GM12878 (cell line): ENCODE data around the gene R3HDM1. TPM values are rescaled to one million over a fixed set of nuclear protein-coding genes. Genes with fewer than 3 reads are reported as not detected.
A peak's percentile ranks its signal among the peaks of the same experiment; 100 is the strongest.

Experiments used
- ASH2L ChIP-seq: fragments of 300-600, 200-600 bp; sonication (generic); IDR thresholded peaks from 2 replicates; pipeline ENCODE4 v1.6.1; 2017; ENCODE audit warnings: low read depth, mild to moderate bottlenecking, borderline replicate concordance
- ATF7 ChIP-seq: fragments of 450-650 bp; IDR thresholded peaks from 2 replicates; pipeline ENCODE4 v1.6.1; 2016; ENCODE audit warnings: low read depth, mild to moderate bottlenecking
- CBX3 ChIP-seq: fragments of 200-600 bp; sonication (generic); IDR thresholded peaks from 2 replicates; pipeline ENCODE4 v1.6.1; 2016; ENCODE audit warnings: low read depth, borderline replicate concordance
- CBX5 ChIP-seq: sonication (generic); IDR thresholded peaks from 2 replicates; pipeline ENCODE4 v1.6.1; 2016; ENCODE audit warnings: low read depth, moderate library complexity, mild to moderate bottlenecking, inconsistent platforms
- CHD4 ChIP-seq: fragments of 200-600 bp; sonication (generic); IDR thresholded peaks from 2 replicates; pipeline ENCODE4 v1.6.1; 2016; ENCODE audit warnings: mild to moderate bottlenecking
- DPF2 ChIP-seq: fragments of 450-650 bp; IDR thresholded peaks from 2 replicates; pipeline ENCODE4 v1.6.1; 2017; ENCODE audit warnings: mild to moderate bottlenecking
- E4F1 ChIP-seq: fragments of 450-650 bp; IDR thresholded peaks from 2 replicates; pipeline ENCODE4 v1.6.1; 2018; ENCODE audit warnings: borderline replicate concordance, mild to moderate bottlenecking; ENCODE audit not compliant: partially characterized antibody
- EED ChIP-seq: sonication (generic); IDR thresholded peaks from 2 replicates; pipeline ENCODE4 v1.6.1; 2016; ENCODE audit warnings: antibody characterized with exemption, low read depth
- EGR1 ChIP-seq, 2 experiments: IDR thresholded peaks; 1 replicate in 1 of 2; 2 replicates in 1 of 2; pipeline ENCODE4 v1.6.1; 2011 to 2012; ENCODE audit warnings: low read depth in 2 of 2, low read length in 2 of 2, borderline replicate concordance in 1 of 2, mild to moderate bottlenecking in 1 of 2, moderate library complexity in 1 of 2
- EZH2 ChIP-seq: IDR thresholded peaks from 2 replicates; pipeline ENCODE4 v1.6.1; 2012; ENCODE audit warnings: low read depth, mild to moderate bottlenecking, control low read depth, inconsistent platforms, low read length, borderline replicate concordance; ENCODE audit not compliant: control insufficient read depth
- GABPA ChIP-seq: IDR thresholded peaks from 2 replicates; pipeline ENCODE4 v1.6.1; 2014; ENCODE audit warnings: antibody characterized with exemption, low read depth, mild to moderate bottlenecking, inconsistent platforms
- GATAD2B ChIP-seq: fragments of 450-650 bp; conservative IDR thresholded peaks from 2 replicates; pipeline ENCODE4 v1.6.1; 2017; ENCODE audit warnings: low read depth, mild to moderate bottlenecking, moderate library complexity
- IKZF2 ChIP-seq, 2 experiments: fragments of 450-650 bp; IDR thresholded peaks; 2 replicates each; pipeline ENCODE4 v1.6.1; 2017; ENCODE audit warnings: mild to moderate bottlenecking in 2 of 2, moderate library complexity in 2 of 2
- IRF5 ChIP-seq: fragments of 450-650 bp; IDR thresholded peaks from 2 replicates; pipeline ENCODE4 v1.6.1; 2017; ENCODE audit warnings: borderline replicate concordance
- KLF5 ChIP-seq: fragments of 450-650 bp; IDR thresholded peaks from 2 replicates; pipeline ENCODE4 v1.6.1; 2014; ENCODE audit warnings: mild to moderate bottlenecking; ENCODE audit not compliant: partially characterized antibody
- MYB ChIP-seq: fragments of 150-350 bp; IDR thresholded peaks from 2 replicates; pipeline ENCODE4 v1.6.1; 2014; ENCODE audit warnings: mild to moderate bottlenecking, low read depth, low read length, borderline replicate concordance
- RAD51 ChIP-seq: fragments of 450-650 bp; IDR thresholded peaks from 2 replicates; pipeline ENCODE4 v1.6.1; 2016; ENCODE audit warnings: moderate library complexity, mild to moderate bottlenecking, inconsistent platforms
- RCOR1 ChIP-seq: conservative IDR thresholded peaks from 2 replicates; pipeline ENCODE4 v1.6.1; 2012; ENCODE audit warnings: low read depth, low read length, improper control_type of control experiment
- SIX5 ChIP-seq: IDR thresholded peaks from 2 replicates; pipeline ENCODE4 v1.6.1; 2011; ENCODE audit warnings: mild to moderate bottlenecking, low read depth, low read length, moderate library complexity; ENCODE audit not compliant: severe bottlenecking
- SREBF2 ChIP-seq: IDR thresholded peaks from 2 replicates; pipeline ENCODE4 v1.6.1; 2012; ENCODE audit warnings: mild to moderate bottlenecking, low read length
- SRF ChIP-seq, 2 experiments: IDR thresholded peaks; 2 replicates each; pipeline ENCODE4 v1.6.1; 2011; ENCODE audit warnings: low read depth in 2 of 2, low read length in 2 of 2, mild to moderate bottlenecking in 1 of 2, moderate library complexity in 1 of 2
- WRNIP1 ChIP-seq: IDR thresholded peaks from 2 replicates; pipeline ENCODE4 v1.6.1; 2011; ENCODE audit warnings: low read depth, low read length, improper control_type of control experiment, borderline replicate concordance
- ZBTB4 ChIP-seq: fragments of 450-650 bp; formaldehyde crosslinking; IDR thresholded peaks from 2 replicates; pipeline ENCODE4 v1.4.0; 2022; ENCODE audit warnings: mild to moderate bottlenecking, moderate library complexity
- polyA plus RNA-seq, 11 experiments: library from polyadenylated mRNA; depleted of rRNA in 4 of 11; unstranded in 6 of 11; stranded (reverse) in 5 of 11; fragments of >200 nt; fragmentation: Nextera tagmentation in 4 of 11; fragmentation: Illumina TruSeq in 1 of 11; extraction: Ambion mirVana in 4 of 11; extraction: Trizol in 1 of 11; gene quantifications; 1 replicate in 1 of 11; 2 replicates in 10 of 11; pipeline versions ENCODE4 v1.2.1 to v1.2.3, GENCODE V29; 2011 to 2016; ENCODE audit warnings: inconsistent platforms in 2 of 11, missing spikeins in 2 of 11, low read depth in 1 of 11
- total RNA-seq, 4 experiments: library from RNA; depleted of rRNA in 3 of 4; stranded (reverse); fragments of >200 nt in 3 of 4; fragmentation: Illumina TruSeq in 1 of 4; extraction: Trizol in 1 of 4; gene quantifications; 2 replicates each; pipeline versions ENCODE4 v1.2.1 to v1.2.3, GENCODE V29; 2013 to 2021

Gene R3HDM1
- total and polyA plus RNA-seq, 10 of the 15 experiments (the other 5 are each of a cell fraction or from before 2014, with no cell fraction given) = 16.8 to 89.6 (median 47.7) TPM

- TF ChIP-seq SIX5 = no peak
- no peak for TF ChIP-seq EZH2
- TF ChIP-seq EED = peak; percentile 68; the same call in 1 of the 2 replicates
- TF ChIP-seq KLF5 = no peak
- TF ChIP-seq RCOR1 = no peak
- no peak for TF ChIP-seq WRNIP1
- no peak for TF ChIP-seq E4F1
- TF ChIP-seq CBX3 = no peak
- TF ChIP-seq RAD51 = no peak
- TF ChIP-seq MYB = no peak
- 0 out of 2 replicates have a peak, but pooled peaks have one; percentile 22 for TF ChIP-seq GABPA
- TF ChIP-seq CHD4 = no peak
- TF ChIP-seq IKZF2 (IDR thresholded peaks at IDR 0.05) = peak; percentile 69 to 78; a peak in 3 of 4 replicates
- peak; percentile 96 for TF ChIP-seq ASH2L
- no peak for TF ChIP-seq ATF7
- TF ChIP-seq IRF5 = no peak
- peak; percentile 53; the same call in 1 of the 2 replicates for TF ChIP-seq CBX5
- TF ChIP-seq DPF2 = peak; percentile 98
- 0 out of 3 replicates have a peak, but pooled peaks of 1 of the 2 experiments have one; percentile 33 for TF ChIP-seq EGR1 (IDR thresholded peaks at IDR 0.05; ENCODE audit: borderline replicate concordance in 1 of 2, low read depth in 2 of 2, low read length in 2 of 2)
- TF ChIP-seq SRF (IDR thresholded peaks at IDR 0.05; ENCODE audit: low read depth in 2 of 2, low read length in 2 of 2) = no peak
- no peak for TF ChIP-seq SREBF2
- peak; percentile 76 for TF ChIP-seq GATAD2B
- TF ChIP-seq ZBTB4 (CRISPR knock-in tag) = no peak
Measured at GRCh38 chr2:135531231-135532197, at the start of gene R3HDM1 (continued).
